Neuron (in vitro differentiated cells): ENCODE data around the gene OGFR.
A peak's percentile ranks its signal among the peaks of the same experiment; 100 is the strongest.

Experiments used
- H2AFZ ChIP-seq: one replicate; pipeline ENCODE4 v1.6.1; 2013; ENCODE audit warnings: low read depth, mild to moderate bottlenecking, inconsistent platforms, low read length, moderate library complexity
- H3K27me3 ChIP-seq: one replicate; pipeline ENCODE4 v1.6.1; 2013; ENCODE audit warnings: low read length; ENCODE audit not compliant: insufficient read depth
- H3K36me3 ChIP-seq: one replicate; pipeline ENCODE4 v1.6.1; 2013; ENCODE audit warnings: low read length; ENCODE audit not compliant: insufficient read depth
- H3K4me1 ChIP-seq: one replicate; pipeline ENCODE4 v1.6.1; 2013; ENCODE audit warnings: low read length; ENCODE audit not compliant: insufficient read depth
- H3K4me3 ChIP-seq: 2 replicates; pipeline ENCODE4 v1.5.1; 2013; ENCODE audit warnings: mild to moderate bottlenecking, low read length, moderate library complexity
- H3K9me3 ChIP-seq: one replicate; pipeline ENCODE4 v1.6.1; 2013; ENCODE audit warnings: low read length

OGFR gene

GRCh38 chr20:62804627-62805154 lies at the start of gene OGFR:
OGFR (plus strand) TSS chr20:62804835; CDS start chr20:62804860, 25 bp downstream.
- H2AFZ ChIP-seq: no peak within 1 kb of the TSS
- H3K27me3 ChIP-seq: no peaks in the 10 kb centered on the region
- H3K4me1 ChIP-seq: peaks cover 15% of the 10 kb centered on the region
- H3K4me3 ChIP-seq: peak within 1 kb of the TSS; percentile 78
- H3K9me3 ChIP-seq: no peaks in the 10 kb centered on the region
- peaks cover 23% of the 10 kb centered on the region for H3K36me3 ChIP-seq

GRCh38 chr20:62754991-62755356 lies 49.7 kb upstream of the OGFR start:
- Histone ChIP-seq H2AFZ (no peak overlapping the region), H3K4me1 (peaks cover 2% of the 10 kb centered on the region), H3K9me3 (no peaks in the 10 kb centered on the region), H3K36me3 (no peaks in the 10 kb centered on the region), H3K4me3 (no peak overlapping the region), H3K27me3 (peaks cover 19% of the 10 kb centered on the region)

GRCh38 chr20:62755817-62756724 lies 48.6 kb upstream of the OGFR start:
- H3K36me3 ChIP-seq: no peaks in the 10 kb centered on the region
- peaks cover 10% of the 10 kb centered on the region for H3K4me1 ChIP-seq
- H2AFZ ChIP-seq: no peak overlapping the region
- H3K9me3 ChIP-seq: no peaks in the 10 kb centered on the region
- no peak overlapping the region for H3K4me3 ChIP-seq
- H3K27me3 ChIP-seq: peaks cover 19% of the 10 kb centered on the region

- Histone ChIP-seq H3K9me3 (no peaks in the 10 kb centered on the region), H3K27me3 (peaks cover 5% of the 10 kb centered on the region), H3K4me1 (peaks cover 9% of the 10 kb centered on the region), H3K4me3 (no peak overlapping the region), H2AFZ (no peak overlapping the region), H3K36me3 (no peaks in the 10 kb centered on the region)
Measured at GRCh38 chr20:62758226-62758912, 46.3 kb upstream of the OGFR start.

- Histone ChIP-seq H3K4me3 (no peak overlapping the region), H3K9me3 (no peaks in the 10 kb centered on the region), H3K36me3 (no peaks in the 10 kb centered on the region), H3K27me3 (no peaks in the 10 kb centered on the region), H2AFZ (no peak overlapping the region), H3K4me1 (peaks cover 9% of the 10 kb centered on the region)
Measured at GRCh38 chr20:62759981-62760431, 44.6 kb upstream of the OGFR start.

GRCh38 chr20:62760471-62760855 lies 44.2 kb upstream of the OGFR start:
- Histone ChIP-seq H3K4me1 (peaks cover 9% of the 10 kb centered on the region), H3K36me3 (no peaks in the 10 kb centered on the region), H3K27me3 (no peaks in the 10 kb centered on the region), H2AFZ (no peak overlapping the region), H3K9me3 (no peaks in the 10 kb centered on the region), H3K4me3 (no peak overlapping the region)

- H3K36me3 ChIP-seq: no peaks in the 10 kb centered on the region
- H2AFZ ChIP-seq: no peak overlapping the region
- no peaks in the 10 kb centered on the region for H3K9me3 ChIP-seq
- peaks cover 9% of the 10 kb centered on the region for H3K4me1 ChIP-seq
- no peaks in the 10 kb centered on the region for H3K27me3 ChIP-seq
- H3K4me3 ChIP-seq: no peak overlapping the region
Measured at GRCh38 chr20:62760856-62761758, 43.5 kb upstream of the OGFR start.

GRCh38 chr20:62761759-62762131 lies 42.9 kb upstream of the OGFR start:
- Histone ChIP-seq H3K36me3 (no peaks in the 10 kb centered on the region), H2AFZ (no peak overlapping the region), H3K27me3 (no peaks in the 10 kb centered on the region), H3K4me3 (no peak overlapping the region), H3K4me1 (peaks cover 9% of the 10 kb centered on the region), H3K9me3 (no peaks in the 10 kb centered on the region)

- H3K27me3 ChIP-seq: no peaks in the 10 kb centered on the region
- H3K9me3 ChIP-seq: no peaks in the 10 kb centered on the region
- peaks cover 9% of the 10 kb centered on the region for H3K4me1 ChIP-seq
- H2AFZ ChIP-seq: no peak overlapping the region
- no peaks in the 10 kb centered on the region for H3K36me3 ChIP-seq
- no peak overlapping the region for H3K4me3 ChIP-seq
Measured at GRCh38 chr20:62762376-62762775, 42.3 kb upstream of the OGFR start.

GRCh38 chr20:62762801-62763368 lies 41.8 kb upstream of the OGFR start:
- Histone ChIP-seq H3K9me3 (no peaks in the 10 kb centered on the region), H2AFZ (no peak overlapping the region), H3K27me3 (no peaks in the 10 kb centered on the region), H3K36me3 (no peaks in the 10 kb centered on the region), H3K4me3 (no peak overlapping the region), H3K4me1 (peaks cover 13% of the 10 kb centered on the region)

- H3K9me3 ChIP-seq: no peaks in the 10 kb centered on the region
- H3K4me1 ChIP-seq: peaks cover 18% of the 10 kb centered on the region
Measured at GRCh38 chr20:62763404-62763803, 41.2 kb upstream of the OGFR start.

GRCh38 chr20:62764156-62764935 lies 40.3 kb upstream of the OGFR start:
- no peak overlapping the region for H2AFZ ChIP-seq
- no peak overlapping the region for H3K4me3 ChIP-seq
- no peaks in the 10 kb centered on the region for H3K9me3 ChIP-seq
- H3K27me3 ChIP-seq: no peaks in the 10 kb centered on the region
- peaks cover 28% of the 10 kb centered on the region for H3K4me1 ChIP-seq
- H3K36me3 ChIP-seq: no peaks in the 10 kb centered on the region

More at GRCh38 chr20:62763404-62763803, 41.2 kb upstream of the OGFR start:
- Histone ChIP-seq H2AFZ (no peak overlapping the region), H3K27me3 (no peaks in the 10 kb centered on the region), H3K36me3 (no peaks in the 10 kb centered on the region), H3K4me3 (no peak overlapping the region)
